ENCODE results near the gene SGSH. TPM values are rescaled to one million over a fixed set of nuclear protein-coding genes. Genes with fewer than 3 reads are reported as not detected.

Gene SGSH
- total RNA-seq, 1 donor from 2014 or later: 53.7 TPM

DNA sequence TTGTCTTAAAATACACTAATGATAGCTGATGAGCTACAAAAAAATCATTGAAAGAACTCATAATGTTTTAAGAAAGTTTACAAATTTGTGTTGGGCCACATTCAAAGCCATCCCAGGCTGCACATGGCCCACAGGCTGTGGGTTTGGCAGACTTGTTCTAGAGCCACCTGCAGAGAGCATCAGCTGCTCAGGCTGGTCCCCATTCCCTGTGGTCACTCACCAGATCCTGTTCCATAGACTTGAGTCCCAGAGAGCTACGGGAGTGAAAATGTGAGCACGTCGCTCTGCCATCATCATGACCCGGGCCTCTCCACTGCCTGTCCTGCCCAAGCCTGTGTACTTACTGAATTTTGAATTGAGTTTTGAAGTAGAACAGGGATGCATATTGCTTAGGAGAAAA is 7.0 kb upstream of the SGSH start:
- H3K4me1 Mint-ChIP-seq: peaks cover 8% of the 10 kb centered on the region
- DNase-seq (ENCODE audit: low spot score in 2 of 2, unreplicated experiment in 2 of 2): no peak
- H3K27me3 Mint-ChIP-seq (ENCODE audit: low read depth): no peaks in the 10 kb centered on the region
- TF ChIP-seq, protein P1, sequence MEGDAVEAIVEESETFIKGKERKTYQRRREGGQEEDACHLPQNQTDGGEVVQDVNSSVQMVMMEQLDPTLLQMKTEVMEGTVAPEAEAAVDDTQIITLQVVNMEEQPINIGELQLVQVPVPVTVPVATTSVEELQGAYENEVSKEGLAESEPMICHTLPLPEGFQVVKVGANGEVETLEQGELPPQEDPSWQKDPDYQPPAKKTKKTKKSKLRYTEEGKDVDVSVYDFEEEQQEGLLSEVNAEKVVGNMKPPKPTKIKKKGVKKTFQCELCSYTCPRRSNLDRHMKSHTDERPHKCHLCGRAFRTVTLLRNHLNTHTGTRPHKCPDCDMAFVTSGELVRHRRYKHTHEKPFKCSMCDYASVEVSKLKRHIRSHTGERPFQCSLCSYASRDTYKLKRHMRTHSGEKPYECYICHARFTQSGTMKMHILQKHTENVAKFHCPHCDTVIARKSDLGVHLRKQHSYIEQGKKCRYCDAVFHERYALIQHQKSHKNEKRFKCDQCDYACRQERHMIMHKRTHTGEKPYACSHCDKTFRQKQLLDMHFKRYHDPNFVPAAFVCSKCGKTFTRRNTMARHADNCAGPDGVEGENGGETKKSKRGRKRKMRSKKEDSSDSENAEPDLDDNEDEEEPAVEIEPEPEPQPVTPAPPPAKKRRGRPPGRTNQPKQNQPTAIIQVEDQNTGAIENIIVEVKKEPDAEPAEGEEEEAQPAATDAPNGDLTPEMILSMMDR (IDR thresholded peaks at IDR 0.05; ENCODE audit: unreplicated experiment): no peak
- no peak overlapping the region for H3K27ac Mint-ChIP-seq
- peaks cover 6% of the 10 kb centered on the region for H3K9me3 Mint-ChIP-seq
- peaks cover 34% of the 10 kb centered on the region for H3K36me3 Mint-ChIP-seq
- no peak overlapping the region for H3K4me3 Mint-ChIP-seq

DNA sequence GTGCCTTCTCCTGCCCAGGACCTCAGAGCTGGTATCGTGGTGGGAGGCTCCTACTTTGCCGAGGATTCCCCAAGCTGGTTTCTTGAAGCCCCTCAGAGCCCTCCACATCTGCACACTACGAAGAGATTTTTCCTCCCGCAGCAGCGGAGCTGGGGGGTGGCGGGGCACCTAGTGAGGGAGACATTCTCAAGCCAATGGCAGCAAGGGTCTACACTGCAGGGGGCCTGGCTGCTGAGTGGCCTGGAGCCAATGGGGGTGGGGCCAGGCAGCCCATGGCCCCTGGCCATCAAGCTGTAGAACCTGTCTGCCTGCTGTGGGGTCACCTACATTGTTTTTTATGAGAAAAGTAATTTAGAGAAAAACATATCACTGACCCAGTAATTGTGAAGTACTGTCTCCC is 5.1 kb upstream of the SGSH start:
- H3K27me3 Mint-ChIP-seq (ENCODE audit: low read depth): no peaks in the 10 kb centered on the region
- TF ChIP-seq, protein P1 (IDR thresholded peaks at IDR 0.05; ENCODE audit: unreplicated experiment): no peak
- H3K4me1 Mint-ChIP-seq: peaks cover 11% of the 10 kb centered on the region
- H3K4me3 Mint-ChIP-seq: no peak overlapping the region
- peaks cover 18% of the 10 kb centered on the region for H3K36me3 Mint-ChIP-seq
- no peak for DNase-seq (ENCODE audit: low spot score in 2 of 2, unreplicated experiment in 2 of 2)
- no peak overlapping the region for H3K27ac Mint-ChIP-seq
- H3K9me3 Mint-ChIP-seq: no peaks in the 10 kb centered on the region

DNA sequence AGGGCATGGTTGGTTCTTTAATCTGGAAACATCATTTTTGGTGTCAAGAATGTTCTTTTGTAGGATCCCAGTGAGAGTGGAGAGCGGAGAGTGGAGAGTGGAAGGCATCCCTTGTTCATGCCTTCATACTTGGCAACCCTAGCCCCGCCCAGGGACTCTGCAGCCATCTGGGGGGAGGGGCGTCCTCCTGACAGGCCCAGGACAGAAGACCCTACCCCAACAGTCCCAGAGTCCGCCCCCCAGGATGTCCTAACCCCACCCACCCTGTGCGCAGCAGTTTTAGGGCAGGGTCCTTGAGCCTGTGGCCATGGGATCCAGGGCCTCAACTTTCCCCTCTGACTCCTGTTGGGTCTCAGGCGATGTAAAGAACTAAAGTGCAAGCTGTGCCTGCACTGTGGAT is 4.5 kb upstream of the SGSH start:
- H3K4me3 Mint-ChIP-seq: no peak overlapping the region
- peaks cover 16% of the 10 kb centered on the region for H3K36me3 Mint-ChIP-seq
- no peaks in the 10 kb centered on the region for H3K27me3 Mint-ChIP-seq (ENCODE audit: low read depth)
- TF ChIP-seq, protein P1 (IDR thresholded peaks at IDR 0.05; ENCODE audit: unreplicated experiment): no peak
- H3K4me1 Mint-ChIP-seq: peaks cover 11% of the 10 kb centered on the region
- no peaks in the 10 kb centered on the region for H3K9me3 Mint-ChIP-seq
- DNase-seq (ENCODE audit: low spot score in 2 of 2, unreplicated experiment in 2 of 2): no peak
- no peak overlapping the region for H3K27ac Mint-ChIP-seq

DNA sequence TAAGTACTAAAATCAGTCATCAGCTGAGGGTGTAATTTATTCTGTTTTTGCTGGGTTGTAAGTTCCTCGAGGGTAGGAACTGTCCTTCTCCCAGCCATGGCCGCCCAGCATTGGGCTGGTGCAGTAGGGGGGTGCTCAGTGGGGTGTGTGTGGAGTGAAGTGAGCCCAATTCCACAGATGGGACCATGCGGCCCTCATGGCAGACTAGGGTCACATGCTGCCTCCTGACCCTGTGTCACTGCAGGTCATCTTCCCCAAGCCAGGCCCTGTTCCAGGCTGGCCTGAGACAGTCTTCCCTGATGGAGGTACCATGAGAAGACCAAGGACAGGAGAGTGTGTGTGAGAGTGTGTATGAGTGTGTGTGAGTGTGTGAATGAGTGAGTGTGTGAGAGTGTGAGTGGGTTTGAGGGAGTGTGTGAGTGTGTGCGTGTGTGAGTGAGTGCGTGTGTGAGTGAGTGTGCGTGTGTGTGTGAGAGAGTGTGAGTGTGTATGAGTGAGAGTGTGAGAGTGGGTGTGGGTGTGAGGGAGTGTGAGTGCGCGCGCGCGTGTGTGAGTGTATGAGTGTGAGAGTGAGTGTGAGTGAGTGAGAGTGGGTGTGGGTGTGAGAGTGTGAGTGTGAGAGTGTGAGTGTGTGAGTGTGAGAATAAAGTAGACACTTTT is 3.8 kb upstream of the SGSH start:
- Mint-ChIP-seq H3K27me3 (ENCODE audit: low read depth) (no peaks in the 10 kb centered on the region), H3K4me3 (no peak overlapping the region), H3K4me1 (peaks cover 16% of the 10 kb centered on the region), H3K36me3 (peaks cover 16% of the 10 kb centered on the region), H3K9me3 (no peaks in the 10 kb centered on the region), H3K27ac (no peak overlapping the region)
- DNase-seq (ENCODE audit: low spot score in 2 of 2, unreplicated experiment in 2 of 2): no peak
- TF ChIP-seq, protein P1 (IDR thresholded peaks at IDR 0.05; ENCODE audit: unreplicated experiment): no peak

DNA sequence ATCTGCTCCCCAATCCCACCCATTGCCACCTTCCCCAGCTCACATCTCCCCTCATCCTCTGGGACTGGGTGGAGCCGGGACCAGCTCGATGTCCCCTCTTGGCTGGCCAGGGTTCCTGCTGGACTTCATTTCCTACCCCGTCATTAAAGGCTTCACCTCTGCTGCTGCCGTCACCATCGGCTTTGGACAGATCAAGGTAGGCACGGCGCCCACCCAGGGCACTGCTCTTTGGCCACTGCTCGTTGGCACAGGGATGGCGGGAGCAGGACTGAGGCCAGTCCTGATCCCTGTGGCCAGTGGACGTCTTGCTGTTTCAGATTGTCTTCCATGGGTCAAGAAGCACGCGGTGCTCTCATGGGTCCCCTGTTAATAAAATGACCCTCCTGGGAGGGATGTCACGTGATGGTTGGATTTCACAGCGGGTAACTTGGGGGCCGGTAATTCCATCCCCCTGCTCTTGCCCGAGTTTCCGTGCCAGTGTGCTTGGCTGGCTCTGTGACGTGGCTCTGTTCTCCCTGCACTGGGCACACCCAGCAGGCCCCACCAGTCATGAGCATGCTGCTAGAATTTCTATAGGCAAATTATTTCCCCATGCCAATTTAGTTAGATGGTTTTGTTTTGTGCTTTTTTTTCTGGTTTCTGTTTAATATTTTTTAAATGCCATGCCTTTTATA is 3.1 kb upstream of the SGSH start:
- Mint-ChIP-seq H3K27me3 (ENCODE audit: low read depth) (no peaks in the 10 kb centered on the region), H3K36me3 (peaks cover 12% of the 10 kb centered on the region), H3K4me1 (peaks cover 23% of the 10 kb centered on the region), H3K4me3 (peak overlapping the region; percentile 31), H3K27ac (no peak overlapping the region), H3K9me3 (no peaks in the 10 kb centered on the region)
- TF ChIP-seq, protein P1 (IDR thresholded peaks at IDR 0.05; ENCODE audit: unreplicated experiment): no peak
- DNase-seq (ENCODE audit: low spot score in 2 of 2, unreplicated experiment in 2 of 2): no peak
